ENCODE results near the gene ZNF574.

GRCh38 chr19:42037649-42038048 lies 38.3 kb upstream of the ZNF574 start:
- TF ChIP-seq POLR2A (IDR thresholded peaks at IDR 0.05; ENCODE audit: low read depth, low read length) (no peak), CTCF (IDR thresholded peaks at IDR 0.05; ENCODE audit: extremely low read depth in 1 of 2, insufficient read depth in 1 of 2, low read depth in 1 of 2, low read length in 2 of 2) (no peak), POLR2AphosphoS5 (IDR thresholded peaks at IDR 0.05; ENCODE audit: insufficient read depth, low read depth, low read length) (no peak), EZH2 (IDR thresholded peaks at IDR 0.05; ENCODE audit: borderline replicate concordance, low read depth, low read length, severe bottlenecking) (no peak), JUN (IDR thresholded peaks at IDR 0.05; ENCODE audit: borderline replicate concordance, insufficient read depth, insufficient read length, low read depth) (no peak), FOS (IDR thresholded peaks at IDR 0.05; ENCODE audit: borderline replicate concordance, insufficient read depth, low read length) (no peak), MAX (IDR thresholded peaks at IDR 0.05; ENCODE audit: insufficient read depth, insufficient read length) (no peak), GATA2 (IDR thresholded peaks at IDR 0.05; ENCODE audit: insufficient read depth, insufficient read length, low read depth, low read length) (no peak), MYC (IDR thresholded peaks at IDR 0.05; ENCODE audit: low read depth, low read length) (no peak)

All from endothelial cell of umbilical vein (primary cell).